Measurements from ENCODE around the gene FOXJ1.

The FOXJ1 gene

DNA sequence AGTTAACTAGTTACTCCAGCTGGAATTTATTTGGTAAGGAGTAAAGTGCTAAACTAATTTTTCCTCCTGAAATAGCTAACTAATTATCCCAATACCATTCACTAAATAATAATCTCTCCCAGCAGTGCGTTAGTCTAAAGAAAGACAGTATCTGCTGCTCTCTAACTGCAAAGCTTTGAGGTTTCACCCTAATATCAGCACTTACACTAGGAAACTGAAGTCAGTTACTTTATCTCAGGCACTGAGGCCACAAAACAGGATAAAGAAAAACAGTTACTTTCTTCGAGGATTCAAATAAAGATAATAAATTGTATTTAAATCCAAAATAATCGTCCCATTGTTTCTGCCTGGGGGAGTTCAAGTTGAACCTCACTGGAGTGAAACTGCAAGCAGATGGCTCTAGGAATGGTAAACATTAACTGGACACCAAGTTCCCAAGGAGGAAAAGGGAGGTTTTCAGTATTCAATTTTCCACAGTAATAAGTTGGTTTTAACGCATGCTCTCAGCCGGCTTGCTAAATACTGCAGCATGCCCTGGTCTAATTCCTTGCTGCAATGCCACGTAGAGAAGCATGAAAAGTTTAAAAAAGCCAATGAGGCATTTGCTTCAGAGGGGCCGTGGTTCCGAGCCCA, 20.0 kb upstream of the FOXJ1 start:
- no peak for DNase-seq

DNA sequence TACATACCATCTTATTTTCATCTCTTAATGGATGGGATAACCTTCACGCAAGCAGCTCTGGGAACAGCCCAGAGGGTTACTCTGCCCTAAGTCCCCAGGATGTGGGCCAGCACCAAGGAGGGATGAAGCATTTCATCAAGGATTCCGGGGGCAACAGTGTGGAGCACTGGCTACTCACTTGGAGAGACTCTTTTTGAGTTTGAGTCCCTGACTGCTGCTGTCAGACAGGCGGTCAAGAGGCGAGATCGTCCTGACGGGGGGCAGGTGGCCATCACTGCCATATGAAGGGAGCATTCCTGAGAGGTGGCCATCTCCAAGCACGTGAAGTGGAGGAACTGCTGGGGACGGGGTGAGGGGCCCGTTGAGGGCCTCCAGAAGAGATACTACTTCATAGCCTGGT, 18.1 kb upstream of the FOXJ1 start:
- DNase-seq = no peak

DNA sequence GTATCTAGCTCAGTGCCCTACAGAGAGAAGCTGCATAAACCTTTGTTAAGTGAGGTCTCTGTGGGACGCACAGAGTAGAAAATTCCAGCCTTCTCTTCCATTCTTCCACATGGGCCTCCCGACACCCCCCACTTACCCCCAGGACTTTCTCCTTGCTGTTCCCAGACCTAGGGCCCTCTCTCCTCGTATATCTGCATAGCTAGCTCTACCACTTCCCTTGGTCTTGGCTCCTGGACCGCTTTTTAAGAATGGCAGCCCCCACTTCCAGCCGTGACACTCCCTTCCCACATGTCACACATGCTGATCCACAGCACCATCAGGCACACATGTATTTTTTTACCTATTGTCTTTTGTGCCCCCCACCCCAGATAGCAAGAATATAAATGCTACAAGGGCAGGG, 16.7 kb upstream of the FOXJ1 start:
- no peak for DNase-seq

DNA sequence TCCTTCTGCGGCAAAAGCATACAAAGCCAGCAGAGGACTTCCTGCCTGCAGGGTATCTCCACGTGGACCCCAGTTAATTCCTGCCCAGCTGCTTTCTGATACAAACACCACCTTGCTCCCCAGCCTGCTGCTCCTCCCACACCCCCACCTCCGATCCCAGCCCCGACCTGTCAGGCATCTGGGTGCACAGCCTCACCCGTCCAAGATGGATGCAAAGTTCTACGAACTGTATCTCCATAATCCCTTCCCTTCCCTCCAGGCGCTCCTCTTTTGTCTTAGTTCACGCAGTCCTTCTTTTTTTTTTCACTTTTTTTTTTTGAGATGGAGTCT, 15.6 kb upstream of the FOXJ1 start:
- no peak for DNase-seq

DNA sequence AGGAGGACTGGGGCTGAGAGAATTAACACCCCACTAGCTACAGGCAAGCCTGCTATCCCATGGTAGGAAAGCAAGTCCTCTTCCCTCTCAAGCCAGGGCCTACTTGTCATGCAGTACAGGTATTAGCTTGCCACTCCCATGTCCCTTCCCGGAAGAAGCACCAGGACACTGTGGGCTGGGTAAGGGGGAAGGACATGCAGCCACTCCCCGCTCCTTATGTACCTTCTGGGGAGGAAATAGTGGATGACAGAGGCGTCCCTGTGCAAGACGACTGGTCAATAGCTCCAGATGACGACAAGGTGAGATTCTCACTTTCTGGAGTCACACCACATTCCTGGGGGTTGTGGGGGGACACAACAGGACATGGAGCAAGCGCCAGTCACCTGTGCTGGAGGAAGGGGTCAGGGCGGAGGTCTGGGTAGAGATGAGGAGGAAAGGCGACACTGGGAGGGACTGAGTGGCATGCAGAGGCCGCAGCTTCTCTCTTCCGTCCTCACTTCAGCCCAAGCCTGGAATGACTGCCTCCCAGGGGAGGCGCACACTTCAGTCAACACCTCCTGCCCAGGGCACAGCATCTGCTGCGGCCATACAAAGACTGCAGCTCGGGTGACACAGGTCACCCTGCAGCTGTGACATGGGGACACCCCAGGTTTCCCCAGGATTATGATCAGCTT, 15.1 kb upstream of the FOXJ1 start:
- no peak for DNase-seq

DNA sequence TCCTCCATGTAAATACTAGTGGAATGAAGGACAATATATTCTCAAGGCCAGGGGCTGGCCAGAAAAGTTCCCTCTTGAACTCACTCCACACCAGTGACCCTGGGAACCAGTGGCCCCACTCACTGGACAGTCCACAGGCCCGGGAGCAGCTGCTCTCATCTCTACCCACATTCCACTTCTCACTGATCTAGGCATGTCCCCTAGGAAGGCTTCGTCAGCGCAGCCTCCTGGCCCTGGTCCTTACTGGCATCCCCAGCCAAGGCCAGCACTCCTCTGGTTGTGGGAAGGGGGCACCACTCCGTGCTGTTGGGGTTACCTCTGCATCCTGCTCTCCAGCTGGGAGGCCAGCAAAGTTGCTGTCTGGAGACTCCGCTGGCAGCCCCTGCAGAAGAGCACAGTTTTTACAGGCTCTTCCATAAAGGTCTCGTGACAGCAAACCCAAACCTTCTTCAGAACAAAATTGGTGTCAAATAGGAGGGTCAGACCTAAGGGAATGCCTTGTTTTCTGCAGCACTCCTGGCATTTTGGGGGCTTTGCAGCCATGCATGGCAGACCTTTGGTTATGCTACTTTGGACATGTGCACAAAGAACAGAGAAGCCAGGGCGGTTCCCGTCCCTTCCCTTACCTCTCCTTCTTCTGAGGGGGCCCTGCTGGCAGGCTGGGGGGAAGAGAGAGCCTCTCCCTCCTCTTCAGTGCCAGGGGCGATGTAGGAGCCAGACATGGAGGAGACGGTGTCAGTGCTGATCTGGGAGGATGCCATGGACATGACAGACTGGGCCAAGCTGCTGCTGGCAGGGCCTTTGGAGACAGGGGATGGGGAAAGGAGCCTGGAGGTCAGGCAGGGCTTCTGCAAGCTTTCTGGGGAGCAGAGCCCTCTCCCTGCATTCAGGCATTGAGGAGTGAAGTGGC, 14.1 kb upstream of the FOXJ1 start:
- no peak for DNase-seq

DNA sequence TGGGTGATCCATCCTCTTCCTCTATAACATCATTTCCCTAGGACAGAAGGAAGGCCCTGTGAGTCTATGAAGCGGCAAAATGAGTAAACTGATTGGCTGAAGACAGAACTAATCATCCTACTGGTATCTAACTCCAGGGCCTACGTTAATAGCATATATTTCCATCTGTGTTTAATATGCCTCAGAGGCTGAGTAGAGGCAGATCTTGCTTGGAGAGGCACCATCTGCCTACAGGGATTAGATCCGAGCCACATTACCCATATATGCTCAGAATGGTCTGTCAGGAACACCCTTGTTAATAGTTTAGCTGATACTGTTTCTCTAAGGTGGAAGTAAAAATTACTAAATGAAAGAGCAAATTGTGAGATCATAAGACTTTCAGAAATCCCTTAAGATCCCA, 13.2 kb upstream of the FOXJ1 start:
- DNase-seq = no peak

DNA sequence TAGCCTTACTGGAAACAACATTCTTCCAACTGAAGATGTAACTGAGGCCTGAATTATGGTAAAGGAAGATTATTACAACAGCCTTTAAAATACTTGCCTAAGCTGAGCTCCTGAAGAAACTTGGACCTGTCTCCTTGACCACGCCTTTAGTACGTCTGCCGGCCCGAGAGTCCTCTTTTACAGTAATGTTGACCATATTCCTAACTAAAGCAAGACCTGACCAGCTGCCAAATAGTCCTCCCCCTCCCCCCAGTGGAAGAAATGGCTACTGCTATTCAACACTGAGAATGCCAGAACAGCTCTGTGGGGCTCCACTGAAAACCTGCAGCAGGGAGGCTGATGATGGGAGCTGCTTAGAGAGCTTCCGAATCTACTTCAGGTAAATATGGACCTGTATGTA, 12.6 kb upstream of the FOXJ1 start:
- DNase-seq = no peak

DNA sequence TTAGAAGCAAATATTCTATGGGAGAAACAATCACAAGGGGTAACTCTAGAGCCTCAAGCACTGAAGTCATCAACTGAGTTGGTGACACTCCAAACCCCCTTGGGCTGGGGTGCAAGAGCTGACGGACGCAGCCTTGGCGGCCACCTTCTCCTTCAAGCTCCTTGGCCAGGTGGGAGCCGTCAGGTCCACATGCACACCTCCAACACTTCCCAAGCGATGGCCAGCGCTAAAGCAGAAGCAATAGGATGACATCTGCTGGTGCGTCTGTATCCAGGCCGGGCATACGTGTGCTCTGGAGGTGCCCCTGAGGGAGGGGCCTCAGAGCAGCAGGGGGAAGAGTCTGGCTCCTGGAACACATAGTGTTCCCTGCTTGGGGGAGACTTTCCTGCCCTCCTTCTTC, 12.2 kb upstream of the FOXJ1 start:
- DNase-seq = no peak

DNA sequence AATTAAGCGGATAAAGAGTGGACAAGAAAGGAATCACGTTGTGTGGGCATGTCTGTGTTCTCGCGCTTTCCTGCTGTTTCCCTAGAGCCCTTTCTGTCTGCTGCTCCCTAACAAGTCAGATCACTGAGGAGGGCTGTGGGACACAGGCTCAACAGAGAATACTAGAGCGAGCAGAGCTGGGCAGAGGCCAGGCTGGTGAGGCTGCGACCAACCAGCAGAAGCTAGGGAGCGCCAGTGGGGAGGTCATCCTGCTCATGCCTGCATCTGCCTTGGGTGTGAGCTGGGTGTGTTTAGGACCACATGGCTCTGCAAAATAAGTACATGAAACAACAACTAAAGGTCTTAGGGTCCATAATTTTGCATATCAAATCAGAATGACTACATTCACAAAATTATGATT, 11.5 kb upstream of the FOXJ1 start:
- DNase-seq = no peak

DNA sequence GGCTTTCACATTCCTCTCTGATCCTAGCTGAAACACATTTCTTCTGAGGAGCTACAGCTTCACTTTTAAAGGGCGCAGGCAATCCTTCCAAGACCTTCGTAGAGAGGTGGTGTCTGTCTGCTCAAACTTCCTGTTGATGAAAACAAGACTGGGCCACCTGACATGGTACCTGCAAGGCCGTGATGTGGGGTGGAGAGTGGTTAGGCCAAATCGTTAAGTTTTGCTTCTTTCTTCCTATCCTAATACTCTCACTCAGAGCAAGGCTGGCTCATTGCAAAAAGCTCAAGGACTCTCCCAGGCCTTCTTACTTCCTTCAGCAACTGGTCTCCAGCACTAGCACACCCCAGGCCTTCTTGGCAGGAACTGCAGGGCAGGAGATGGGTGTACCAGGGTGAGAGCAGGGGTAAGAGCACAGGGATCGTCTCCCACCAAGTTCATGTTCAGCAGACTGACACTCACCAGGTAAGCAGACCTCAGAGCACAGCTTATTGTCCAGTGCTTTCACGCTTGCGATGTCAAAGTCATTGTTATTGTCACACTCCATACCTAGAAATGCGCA, 10.9 kb upstream of the FOXJ1 start:
- DNase-seq = no peak

DNA sequence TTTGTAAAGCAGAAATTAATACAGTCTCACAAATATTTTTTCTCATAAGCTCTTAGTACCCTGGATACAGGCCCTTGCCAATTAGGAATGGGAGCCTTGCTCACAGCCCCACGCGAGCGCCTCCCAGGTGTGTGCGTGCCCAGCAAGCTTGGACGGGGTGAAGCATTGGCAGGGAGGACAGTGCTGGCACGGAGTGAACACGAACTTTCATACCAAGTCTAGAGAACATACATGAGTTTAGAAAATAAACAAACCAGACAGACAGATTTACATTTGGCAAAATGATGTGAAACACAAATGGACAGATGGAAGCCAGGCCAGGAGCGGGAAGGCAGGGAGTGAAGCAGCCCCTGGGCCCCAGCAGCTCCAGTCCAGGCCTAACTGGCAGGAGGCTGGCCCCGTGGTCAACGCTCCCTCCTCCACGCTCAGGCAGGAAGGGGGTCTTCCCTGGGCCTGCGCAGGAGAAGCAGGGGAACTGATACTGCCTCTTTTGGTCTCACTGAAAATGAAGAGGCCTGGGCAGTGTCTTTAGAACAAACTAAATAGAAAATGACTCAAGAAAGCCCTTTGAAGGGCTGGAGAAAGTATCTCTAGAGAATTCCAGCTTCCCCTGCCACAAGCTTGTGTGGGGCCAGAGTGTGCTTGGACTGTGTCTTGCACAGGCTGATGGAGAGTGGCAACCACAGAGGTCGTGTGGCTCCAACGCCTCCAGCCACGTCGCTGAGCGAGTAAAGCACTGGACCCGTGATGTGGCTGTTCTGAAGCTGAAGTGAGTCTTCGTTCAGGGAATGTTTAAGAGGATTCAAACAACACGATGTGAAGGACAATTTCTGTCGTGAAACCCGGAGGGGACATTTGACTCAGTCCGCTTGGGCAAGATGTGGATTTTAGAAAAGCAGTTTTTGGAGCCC, 9.9 kb upstream of the FOXJ1 start:
- DNase-seq = no peak

DNA sequence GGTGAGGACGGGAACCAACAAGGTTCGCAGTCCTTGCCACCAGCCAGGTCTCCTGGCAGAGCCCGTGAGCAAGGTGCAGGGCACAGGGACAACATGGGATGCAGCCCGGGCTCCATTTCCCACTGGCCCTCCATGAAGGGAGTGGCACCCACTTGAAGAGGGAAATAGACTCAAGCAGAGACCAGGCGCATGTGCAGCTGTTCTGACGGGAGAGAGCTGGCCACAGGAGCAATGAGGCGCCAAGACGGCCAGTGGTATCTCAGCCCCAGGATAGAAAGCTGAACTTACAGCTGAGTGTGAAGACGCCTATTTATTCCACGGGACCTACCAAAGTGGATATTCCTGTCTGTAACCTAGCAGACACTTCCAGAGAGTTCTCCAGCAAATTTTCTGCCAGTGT, 8.2 kb upstream of the FOXJ1 start:
- DNase-seq = no peak

DNA sequence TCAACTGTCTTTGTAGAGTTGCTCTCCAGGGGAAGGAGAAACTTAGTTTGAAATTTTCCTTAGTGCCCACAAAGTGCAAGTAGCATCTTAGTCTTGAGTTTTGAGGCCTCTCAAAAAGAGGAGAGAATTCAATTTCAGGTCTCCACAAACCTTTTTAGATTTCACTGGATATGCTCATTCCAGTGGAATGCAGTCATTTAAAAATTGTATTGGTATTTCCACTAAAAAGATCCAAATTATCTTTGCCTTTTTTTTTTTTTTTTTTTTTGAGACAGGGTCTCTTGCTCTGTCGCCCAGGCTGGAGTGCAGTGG, 6.9 kb upstream of the FOXJ1 start:
- no peak for DNase-seq

DNA sequence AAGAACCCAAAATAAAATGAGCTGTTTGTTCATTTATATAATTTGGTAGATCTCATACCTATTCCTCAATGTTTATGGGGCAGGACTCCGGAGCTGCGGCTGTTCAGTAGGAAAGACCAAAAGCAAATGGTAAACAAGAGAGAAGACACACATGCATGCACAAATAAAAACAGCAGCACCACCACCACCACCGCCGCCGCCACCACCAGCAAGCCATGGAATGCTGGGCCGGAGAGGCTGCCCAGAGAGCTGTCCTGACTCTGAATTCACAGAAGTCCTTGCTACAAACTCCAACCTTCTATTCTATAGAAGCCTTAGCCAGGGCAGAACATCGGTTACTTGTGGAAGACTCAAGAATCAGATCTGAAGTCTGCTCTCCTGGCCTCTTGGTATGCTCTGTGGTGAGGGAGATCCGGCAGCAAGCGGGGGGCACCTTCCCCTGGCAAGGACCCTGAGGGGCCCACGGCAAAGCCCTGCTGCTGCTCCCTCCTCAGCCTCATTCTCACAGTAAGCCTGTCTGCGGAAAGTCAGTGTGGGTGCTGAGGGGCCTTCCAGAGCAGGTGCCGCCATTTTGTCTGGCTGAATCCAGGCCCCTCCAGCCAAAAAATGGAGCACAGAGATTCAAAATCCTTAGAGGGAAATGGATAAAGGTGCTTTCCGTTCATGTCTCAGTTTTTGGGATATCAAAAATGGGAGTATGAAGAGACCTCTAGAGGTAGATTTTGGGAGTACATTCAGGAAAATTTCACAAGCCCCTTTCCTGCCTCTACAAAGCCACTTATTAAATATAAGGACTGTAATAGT, 6.4 kb upstream of the FOXJ1 start:
- no peak for DNase-seq

DNA sequence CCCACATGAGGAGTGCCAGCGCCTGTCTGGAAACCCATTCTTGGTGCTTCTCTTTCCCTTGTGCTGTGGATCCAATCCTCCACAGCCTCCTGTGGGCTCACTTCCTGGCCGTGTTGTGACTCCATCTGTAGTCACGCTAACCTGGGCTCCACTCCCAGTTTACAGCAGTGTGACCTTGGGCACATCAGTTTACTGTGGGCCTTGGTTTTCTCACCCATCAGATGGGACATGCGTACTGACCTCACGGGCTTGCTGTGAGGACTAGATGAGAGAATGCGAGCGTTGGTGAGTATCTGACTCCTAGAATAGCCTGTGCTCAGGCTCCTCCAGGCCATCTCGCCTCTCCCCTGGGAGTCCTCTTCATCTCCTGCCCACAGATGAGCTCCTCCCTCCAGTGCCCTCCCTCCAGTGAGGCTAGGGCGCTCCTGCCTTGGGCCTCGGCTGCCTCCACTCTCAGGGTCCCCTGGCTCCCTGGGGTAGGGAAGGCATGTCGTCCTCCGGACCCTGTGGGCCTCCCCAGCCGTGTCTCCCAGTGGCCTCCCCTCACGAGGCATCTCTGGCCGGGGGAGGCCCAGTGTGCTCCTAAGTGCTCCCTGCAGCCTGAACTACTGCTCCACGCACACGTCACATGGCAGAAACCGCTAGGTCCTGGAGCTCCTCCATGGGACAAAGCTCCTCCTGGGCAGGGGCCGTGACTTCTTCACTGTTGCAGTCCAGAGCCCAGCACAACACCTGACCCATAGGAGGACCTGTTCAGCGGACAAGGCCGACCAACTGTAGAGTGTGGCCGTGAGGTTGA, 5.2 kb upstream of the FOXJ1 start:
- no peak for DNase-seq

DNA sequence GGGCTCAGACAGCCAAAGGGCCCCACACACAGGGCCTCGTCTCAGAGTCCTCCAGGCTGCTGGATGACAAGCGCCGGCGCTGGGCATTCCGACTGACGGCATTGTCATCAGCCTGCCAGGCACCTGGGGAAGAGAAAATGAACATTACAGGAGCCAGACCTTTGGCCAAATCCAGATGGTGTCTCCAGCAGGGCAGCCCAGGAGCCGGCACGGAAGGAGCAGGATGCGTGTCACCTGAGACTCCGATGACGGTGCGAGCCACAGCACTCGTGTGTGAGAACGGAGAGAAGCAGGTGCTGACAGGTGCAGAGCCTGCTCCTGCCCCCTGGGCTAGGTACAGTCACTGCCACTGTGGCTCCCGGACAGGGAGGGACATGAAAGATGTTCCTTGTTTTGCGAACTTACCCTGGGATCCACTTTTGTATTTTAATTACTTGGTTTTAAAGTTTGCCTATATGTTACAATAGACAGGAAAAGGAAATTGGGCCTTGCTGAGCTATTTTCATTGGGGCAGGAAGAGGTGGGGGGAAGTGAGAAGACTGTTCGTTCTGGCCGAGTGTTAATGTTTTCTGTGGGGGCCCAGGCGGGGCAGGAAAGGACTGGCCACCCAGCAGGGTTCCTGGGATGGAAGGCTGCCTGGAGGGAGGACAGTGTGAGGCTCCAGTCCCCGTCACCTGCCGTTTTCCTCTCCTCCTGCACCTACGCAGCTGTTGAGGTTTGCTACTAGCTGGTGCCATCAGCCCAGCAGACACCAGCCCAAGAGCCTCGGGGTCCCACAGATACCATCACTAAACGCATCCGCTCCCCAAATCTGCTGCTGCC, 4.4 kb upstream of the FOXJ1 start:
- DNase-seq = peak; percentile 26

DNA sequence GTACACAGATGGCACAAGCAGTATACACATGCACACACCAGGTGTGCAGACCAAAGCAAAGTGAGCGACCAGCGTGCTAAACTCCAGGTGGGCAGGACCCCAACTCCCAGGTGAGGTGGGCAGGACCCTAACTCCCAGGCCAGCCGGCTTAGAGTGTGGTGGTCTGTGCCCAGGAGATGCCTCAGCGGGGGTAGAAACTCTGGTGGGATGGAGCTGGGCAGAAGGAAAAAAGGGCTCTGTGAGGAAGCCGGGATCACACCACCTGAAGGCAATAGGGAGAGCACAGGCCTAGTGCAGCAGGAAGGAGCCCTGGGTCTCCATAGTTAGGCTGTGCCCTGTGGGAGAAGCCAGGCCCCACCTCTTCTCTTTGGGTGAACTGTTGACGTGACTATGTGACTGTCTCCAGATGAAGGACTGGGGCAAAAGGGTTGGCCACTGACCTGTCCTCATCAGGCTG, 1.6 kb upstream of the FOXJ1 start:
- DNase-seq = no peak

DNA sequence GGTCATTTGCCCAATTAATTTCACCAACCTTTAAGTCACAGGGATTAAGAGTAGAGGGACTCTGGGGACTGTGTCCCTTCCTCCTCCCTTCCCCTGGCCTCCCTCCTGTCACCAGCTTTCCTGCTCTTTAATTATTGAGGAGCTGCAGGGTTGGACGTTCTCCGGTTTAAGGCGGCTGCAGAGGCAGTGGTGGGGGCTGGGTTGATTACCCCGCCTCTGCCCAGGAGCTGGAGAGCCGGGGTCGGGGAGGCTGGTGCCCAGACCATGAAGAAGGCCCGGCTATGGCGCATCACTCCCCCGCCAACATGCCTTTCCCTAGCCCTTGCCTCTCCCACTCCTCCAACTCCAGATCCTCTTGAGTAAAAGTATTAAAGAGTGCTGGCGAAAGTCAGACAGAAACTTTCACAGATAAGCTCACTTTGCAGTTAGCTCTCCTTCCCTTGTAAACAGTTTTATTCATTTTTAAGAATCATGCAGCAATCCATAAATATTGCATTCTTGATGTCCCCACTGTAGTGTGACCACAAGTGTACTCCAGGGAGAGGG, 1.1 kb upstream of the FOXJ1 start:
- DNase-seq = no peak

DNA sequence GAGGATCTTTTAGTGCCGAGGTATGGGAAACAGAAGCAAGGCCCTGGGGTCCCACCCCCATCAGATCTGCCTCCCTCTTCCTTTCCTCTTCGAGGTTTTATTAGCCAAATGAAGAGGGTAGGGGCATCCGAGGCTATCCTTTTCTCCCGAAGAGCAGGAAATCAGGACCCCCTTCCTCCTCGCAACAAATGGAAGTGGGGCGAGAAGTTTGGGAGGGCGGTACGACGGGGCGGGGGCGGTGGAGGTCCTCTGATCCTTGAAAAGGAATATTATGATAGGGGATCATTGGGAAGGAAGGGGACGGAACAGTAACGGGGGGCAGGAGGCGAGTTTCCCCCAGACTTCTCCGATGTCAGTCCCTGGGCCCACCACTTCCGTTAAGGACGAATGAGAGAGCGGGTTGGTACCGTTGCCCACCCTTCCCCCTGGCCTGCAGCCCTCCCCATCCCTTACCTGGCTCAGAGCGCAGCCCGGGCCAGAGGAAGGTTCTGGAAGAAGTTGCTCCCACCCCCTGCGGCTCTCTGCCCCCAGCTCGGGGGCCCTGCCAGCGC, 309 bp downstream of the FOXJ1 start:
- no peak for DNase-seq

Data from stimulated activated naive CD4-positive, alpha-beta T cell treated with Interleukin-2 at 50 U/mL for 16 hours (primary cell).